Putamen (tissue), 1 donor: ENCODE results near the gene WDR83.
A peak's percentile ranks its signal among the peaks of the same experiment; 100 is the strongest.

Experiments
- DNase-seq: peaks from one replicate; pipeline ENCODE4 v3.0.0-alpha.2; 2016; ENCODE audit warnings: low spot score

Gene WDR83

DNA sequence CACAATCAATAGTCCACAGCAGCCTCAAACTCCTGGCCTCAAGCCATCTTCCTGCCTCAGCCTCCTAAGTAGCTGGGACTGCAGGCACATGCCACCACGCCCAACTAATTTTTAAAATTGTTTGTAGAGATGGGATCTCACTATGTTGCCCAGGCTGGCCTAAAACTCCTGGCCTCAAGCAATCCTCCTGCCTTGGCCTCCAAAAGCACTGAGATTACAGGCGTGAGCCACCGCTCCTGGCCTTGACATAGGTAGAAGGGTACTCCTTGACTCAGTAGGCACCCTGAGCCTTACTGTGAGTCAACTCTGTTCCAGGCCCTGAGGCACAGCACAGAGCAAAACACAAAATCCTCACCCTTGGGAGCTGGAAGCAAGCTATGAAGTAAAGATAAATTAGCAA, 49.3 kb downstream of the WDR83 start:
- DNase-seq = no peak

DNA sequence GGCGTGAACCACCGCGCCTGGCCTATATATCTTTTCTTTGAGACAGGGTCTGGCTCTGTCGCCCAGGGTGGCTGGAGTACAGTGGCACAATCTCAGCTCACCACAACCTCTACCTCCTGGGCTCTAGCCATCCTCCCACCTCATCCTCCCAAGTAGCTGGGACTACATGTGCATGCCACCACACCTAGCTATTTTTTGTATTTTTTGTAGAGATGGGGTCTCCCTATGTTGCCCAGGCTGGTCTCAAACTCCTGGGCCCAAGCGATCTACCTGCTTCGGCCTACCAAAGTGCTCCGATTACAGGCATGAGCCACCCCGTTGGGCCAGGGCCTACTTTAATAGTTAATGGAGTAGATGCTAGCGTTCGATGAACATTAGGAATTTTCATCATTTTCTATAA, 53.7 kb downstream of the WDR83 start:
- DNase-seq = no peak

DNA sequence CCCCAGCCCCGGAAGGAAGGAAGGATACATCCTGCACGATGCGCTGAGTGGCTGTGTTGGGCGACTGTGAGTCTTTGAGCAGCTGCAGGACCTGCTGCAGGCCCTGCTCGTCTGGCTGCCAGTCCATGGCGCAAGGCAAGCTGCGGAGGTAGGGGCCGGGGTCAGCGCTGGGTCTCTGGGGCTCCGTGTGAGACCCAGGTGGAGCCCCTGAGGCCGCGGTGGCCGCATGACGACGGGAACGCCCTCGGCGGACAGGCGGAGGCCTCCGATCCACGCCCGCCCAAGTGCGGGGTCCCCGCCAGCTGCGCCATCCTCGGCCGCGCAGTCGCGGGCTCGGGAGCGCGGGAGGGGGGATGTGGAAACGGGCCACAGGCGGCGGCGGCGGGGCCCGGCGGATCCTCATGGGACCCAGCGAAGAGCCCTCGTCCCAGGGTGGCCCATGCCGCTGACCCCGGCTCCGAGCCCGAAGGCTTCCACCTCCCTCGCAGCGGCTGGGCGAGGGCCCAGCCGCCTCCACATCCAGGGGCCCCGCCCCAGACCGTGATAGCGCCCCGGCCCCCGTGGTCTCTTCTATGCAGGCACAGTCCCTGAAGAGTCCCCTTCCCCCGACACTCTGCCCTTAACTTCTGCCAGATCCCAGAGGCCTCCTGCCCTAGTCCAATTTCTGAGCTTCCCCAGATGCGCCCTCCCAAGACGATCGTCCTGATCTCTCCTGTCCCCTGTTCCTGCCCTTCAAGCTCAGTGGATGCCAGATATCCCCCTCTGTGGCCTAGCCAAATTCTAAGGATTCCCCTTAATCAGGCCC, 54.4 kb downstream of the WDR83 start:
- DNase-seq = no peak

DNA sequence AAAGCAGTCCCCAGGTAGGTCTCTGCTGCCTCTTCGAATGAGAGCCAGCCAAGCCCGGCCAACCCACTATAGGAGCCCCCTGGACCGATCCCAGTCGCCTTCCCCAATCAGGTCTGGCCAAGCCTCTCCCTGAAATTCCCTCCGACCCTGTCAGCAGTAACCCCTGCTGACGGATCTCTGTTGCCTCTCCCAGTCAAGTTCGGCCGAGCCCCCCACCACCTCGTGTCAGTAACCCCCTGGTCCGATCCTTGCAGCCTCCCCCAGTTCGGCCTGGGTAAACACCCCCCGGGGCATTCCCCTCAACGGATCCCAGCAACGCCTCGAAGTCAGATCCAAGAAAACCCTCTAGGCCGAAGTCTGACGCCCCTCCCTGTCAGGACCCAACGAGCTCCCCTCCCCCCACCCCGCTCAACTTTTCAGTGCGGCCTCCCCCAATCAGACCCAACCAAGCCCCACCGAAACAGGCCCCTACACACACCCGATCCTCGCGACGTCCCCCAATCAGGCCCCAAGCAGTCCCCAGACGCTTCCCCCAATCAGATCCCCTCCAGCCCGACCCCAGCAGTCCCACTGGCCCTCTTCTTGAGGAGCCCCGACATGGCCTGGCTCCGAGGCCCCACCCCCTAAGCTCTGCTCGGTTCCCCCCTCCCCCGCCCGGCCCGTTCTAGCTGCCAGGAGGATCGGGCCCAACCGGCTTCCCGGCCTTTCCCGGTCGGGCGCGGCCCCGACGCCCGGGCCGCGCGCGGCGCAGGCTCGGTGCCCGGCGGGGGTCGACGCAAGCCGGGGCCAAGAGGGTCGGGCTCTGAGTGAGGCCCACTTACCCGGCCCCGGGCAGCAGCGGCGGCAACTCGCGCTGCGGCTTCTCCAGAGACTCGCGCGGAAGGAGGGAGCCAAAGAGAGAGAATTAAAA, 55.3 kb downstream of the WDR83 start:
- peak; percentile 60 for DNase-seq

DNA sequence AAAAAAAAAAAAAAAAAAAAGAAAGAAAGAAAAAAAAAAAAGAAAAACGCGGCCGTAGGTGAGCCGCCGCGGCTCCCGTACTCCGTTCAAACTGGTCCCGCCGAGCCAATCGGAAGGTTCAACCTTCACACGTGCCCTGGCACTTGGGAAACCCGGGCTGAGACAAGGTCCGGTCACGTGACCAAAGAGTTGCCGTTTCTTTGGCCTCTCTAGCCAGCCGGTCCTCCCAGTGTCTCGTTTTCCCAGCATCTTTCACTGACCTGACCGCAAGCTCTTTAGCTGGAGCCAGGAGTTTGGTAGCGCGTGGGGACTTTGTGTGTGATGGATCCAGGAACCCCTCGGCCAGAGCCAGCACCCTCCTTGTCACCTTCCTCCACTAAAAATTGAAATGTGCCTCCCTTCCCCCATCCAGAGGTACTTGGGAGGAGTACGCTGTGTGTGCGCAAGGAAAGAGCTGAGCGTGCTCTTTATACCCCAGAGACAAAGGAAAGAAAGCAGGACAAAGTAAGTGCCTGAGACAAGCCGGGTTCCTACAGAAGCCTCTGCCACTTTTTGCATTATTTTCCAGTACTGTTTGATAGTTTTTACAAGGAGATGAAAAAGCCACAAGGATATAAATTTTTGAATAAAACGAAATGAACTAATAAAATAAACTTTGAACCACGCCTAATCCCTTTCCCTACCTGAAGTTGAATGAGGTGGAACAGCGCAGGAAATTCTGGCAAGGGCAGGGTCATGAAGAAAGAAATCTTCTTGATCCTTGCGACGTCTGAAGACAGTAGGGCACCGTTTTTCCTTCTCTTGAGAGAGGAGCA, 56.2 kb downstream of the WDR83 start:
- peak; percentile 98 for DNase-seq

DNA sequence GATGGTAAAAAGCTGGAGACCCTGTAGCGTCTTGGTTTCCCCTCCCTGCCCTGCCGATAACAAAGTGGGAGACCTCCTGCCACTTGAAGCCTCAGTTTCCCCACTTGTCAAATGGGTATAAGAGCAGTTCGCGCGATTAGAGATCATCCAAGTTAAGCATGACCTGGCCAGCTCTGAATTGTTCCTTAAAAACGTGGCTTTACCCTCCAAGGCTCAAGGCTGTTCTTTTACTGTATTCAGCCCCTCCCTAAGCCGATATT, 56.7 kb downstream of the WDR83 start:
- DNase-seq = no peak

DNA sequence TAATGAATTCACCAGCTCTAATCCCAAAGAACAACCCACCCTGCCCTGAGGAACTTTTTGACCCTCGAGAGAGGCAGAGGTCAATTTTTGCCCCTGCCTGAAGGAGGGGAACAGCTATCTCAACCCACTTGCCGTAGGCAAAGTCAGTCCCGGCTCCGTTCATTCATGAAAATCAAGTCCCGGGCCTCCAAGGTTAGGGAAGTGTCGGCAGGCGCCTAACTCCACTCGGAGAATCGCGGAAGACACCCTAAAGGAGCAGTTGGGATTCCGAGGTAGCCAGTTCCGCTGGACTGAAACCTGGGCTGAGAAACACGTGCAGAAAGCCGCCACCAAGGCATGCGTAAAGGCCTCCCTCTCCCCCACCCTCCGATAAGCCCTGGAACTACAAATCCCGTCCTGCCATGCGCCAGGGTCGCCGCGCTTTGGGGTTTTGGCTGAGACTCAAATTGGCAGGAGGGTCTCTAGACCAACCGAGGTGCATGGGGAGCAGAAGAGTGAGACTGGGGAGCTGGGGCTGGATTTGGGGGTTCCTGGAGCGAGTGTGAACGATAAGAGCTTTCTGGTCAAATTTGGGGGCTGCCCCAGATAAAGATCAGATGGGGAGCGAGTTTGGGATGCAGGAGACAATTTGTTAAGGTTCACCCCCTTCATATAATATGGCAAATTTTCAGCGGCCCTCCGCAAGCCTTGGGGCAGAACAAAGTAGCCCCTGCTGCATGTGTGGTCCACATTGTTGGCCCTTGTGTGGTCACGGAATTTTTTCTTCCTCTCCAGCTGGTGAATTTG, 57.2 kb downstream of the WDR83 start, which contains the start of gene TNPO2:
TSS of gene TNPO2 (minus strand) at position 292 of the 786 bp plus-strand sequence. CDS start 2,955 bp downstream, outside the sequence.
- peak; percentile 65 for DNase-seq
